Measurements from ENCODE around the gene PALLD.

The PALLD gene

GRCh38 chr4:168524897-168525296, 28.0 kb downstream of the PALLD start:
- DNase-seq (ENCODE audit: low read depth in 1 of 2, low spot score in 1 of 2), result no peak

GRCh38 chr4:168527560-168527959, 30.7 kb downstream of the PALLD start:
- DNase-seq (ENCODE audit: low read depth in 1 of 2, low spot score in 1 of 2), result no peak

GRCh38 chr4:168528131-168528949, 31.5 kb downstream of the PALLD start:
- DNase-seq (ENCODE audit: low read depth in 1 of 2, low spot score in 1 of 2), result no peak

GRCh38 chr4:168529257-168529656, 32.4 kb downstream of the PALLD start:
- no peak for DNase-seq (ENCODE audit: low read depth in 1 of 2, low spot score in 1 of 2)

- no peak for DNase-seq (ENCODE audit: low read depth in 1 of 2, low spot score in 1 of 2)
These were observed 34.5 kb downstream of the PALLD start for GRCh38 chr4:168531305-168531704.

GRCh38 chr4:168534535-168534934, 37.7 kb downstream of the PALLD start:
- DNase-seq (ENCODE audit: low read depth in 1 of 2, low spot score in 1 of 2), result no peak

- DNase-seq (ENCODE audit: low read depth in 1 of 2, low spot score in 1 of 2), result no peak
These were observed 38.8 kb downstream of the PALLD start for GRCh38 chr4:168535689-168536088.

- no peak for DNase-seq (ENCODE audit: low read depth in 1 of 2, low spot score in 1 of 2)
These were observed 39.6 kb downstream of the PALLD start for GRCh38 chr4:168536448-168536847.

- no peak for DNase-seq (ENCODE audit: low read depth in 1 of 2, low spot score in 1 of 2)
These were observed 40.2 kb downstream of the PALLD start for GRCh38 chr4:168537086-168537485.

- DNase-seq (ENCODE audit: low read depth in 1 of 2, low spot score in 1 of 2), result no peak
These were observed 40.7 kb downstream of the PALLD start for GRCh38 chr4:168537571-168537970.

- no peak for DNase-seq (ENCODE audit: low read depth in 1 of 2, low spot score in 1 of 2)
These were observed 41.8 kb downstream of the PALLD start for GRCh38 chr4:168538632-168539031.

GRCh38 chr4:168540086-168540485, 43.2 kb downstream of the PALLD start:
- no peak for DNase-seq (ENCODE audit: low read depth in 1 of 2, low spot score in 1 of 2)

GRCh38 chr4:168540503-168541265, 43.8 kb downstream of the PALLD start:
- DNase-seq (ENCODE audit: low read depth in 1 of 2, low spot score in 1 of 2), result no peak

- no peak for DNase-seq (ENCODE audit: low read depth in 1 of 2, low spot score in 1 of 2)
These were observed 44.6 kb downstream of the PALLD start for GRCh38 chr4:168541266-168541953.

GRCh38 chr4:168549143-168549542, 52.3 kb downstream of the PALLD start:
- DNase-seq (ENCODE audit: low read depth in 1 of 2, low spot score in 1 of 2), result no peak

- DNase-seq (ENCODE audit: low read depth in 1 of 2, low spot score in 1 of 2), result no peak
These were observed 53.4 kb downstream of the PALLD start for GRCh38 chr4:168550064-168550766.

GRCh38 chr4:168551211-168551610, 54.4 kb downstream of the PALLD start:
- DNase-seq (ENCODE audit: low read depth in 1 of 2, low spot score in 1 of 2), result no peak

GRCh38 chr4:168551945-168552695, 55.3 kb downstream of the PALLD start:
- DNase-seq (ENCODE audit: low read depth in 1 of 2, low spot score in 1 of 2), result no peak

GRCh38 chr4:168553714-168554370, 57.0 kb downstream of the PALLD start:
- DNase-seq (ENCODE audit: low read depth in 1 of 2, low spot score in 1 of 2), result no peak

- DNase-seq (ENCODE audit: low read depth in 1 of 2, low spot score in 1 of 2), result no peak
These were observed 58.6 kb downstream of the PALLD start for GRCh38 chr4:168555437-168555836.
